Measurements from ENCODE around the gene PCNX2. TPM values are rescaled to one million over a fixed set of nuclear protein-coding genes. Genes with fewer than 3 reads are reported as not detected.
"Not testable (repeated sequence)": the region's sequence is repeated elsewhere in the genome, so short reads cannot be mapped to it uniquely, and the experiment has no call there.

Gene PCNX2
- total RNA-seq, 2 experiments from 2014 or later: 17.6 to 31.7 TPM

DNA sequence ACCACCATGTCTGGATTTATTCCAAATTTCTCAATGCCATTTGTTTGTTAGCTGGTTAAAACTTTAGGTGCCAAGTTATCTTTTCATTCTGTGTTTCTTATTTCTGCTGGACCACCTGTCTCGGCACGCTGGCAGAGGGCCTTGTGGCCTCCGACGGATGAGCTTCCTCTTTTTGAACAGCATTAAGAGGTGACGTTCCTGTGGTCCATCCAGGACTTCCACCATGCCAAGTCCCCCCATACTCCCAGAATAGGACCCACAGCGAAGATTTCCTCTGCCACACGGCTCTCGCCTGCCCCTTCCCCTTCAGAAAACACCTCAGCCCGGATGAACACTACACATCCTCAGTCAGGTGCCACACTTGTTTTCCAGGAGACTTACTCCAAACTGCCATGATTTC is 271.3 kb downstream of the PCNX2 start:
- CTCF ChIA-PET: no interaction called here

DNA sequence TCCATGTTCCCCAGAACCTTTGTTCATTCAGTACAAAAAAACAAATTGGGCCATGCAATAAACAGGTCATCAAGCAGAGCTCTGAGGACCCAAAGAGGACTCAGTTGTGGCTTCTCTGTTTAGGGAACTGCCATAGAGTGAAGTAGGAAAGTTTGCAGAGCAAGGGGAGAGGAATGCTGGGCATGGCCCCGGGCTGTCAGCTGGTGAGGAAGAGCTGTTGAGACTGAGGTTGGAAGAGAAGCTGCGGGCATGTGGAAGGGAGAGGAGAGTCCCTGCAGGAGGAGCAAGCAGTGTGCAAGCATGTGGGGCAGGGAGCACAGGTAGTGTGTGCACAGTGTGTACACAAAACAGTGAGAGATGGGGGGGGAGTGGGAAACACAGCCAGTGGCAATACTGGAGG is 273.3 kb downstream of the PCNX2 start:
- DNase-seq (no peak), ATAC-seq (no peak)
- Mint-ChIP-seq H3K4me1 (peaks cover 2% of the 10 kb centered on the region), H3K27ac (no peak overlapping the region), H3K27me3 (no peaks in the 10 kb centered on the region), H3K36me3 (peaks cover 1% of the 10 kb centered on the region), H3K9me3 (ENCODE audit: low read depth) (no peaks in the 10 kb centered on the region), H3K4me3 (no peak overlapping the region)
- CTCF ChIA-PET: no interaction called here

More for the DNA sequence above, 271.3 kb downstream of the PCNX2 start:
- H3K36me3 Mint-ChIP-seq: no peaks in the 10 kb centered on the region
- H3K4me1 Mint-ChIP-seq: peaks cover 2% of the 10 kb centered on the region
- no peak overlapping the region for H3K27ac Mint-ChIP-seq
- H3K4me3 Mint-ChIP-seq: no peak overlapping the region
- no peaks in the 10 kb centered on the region for H3K9me3 Mint-ChIP-seq (ENCODE audit: low read depth)
- ATAC-seq: no peak
- no peaks in the 10 kb centered on the region for H3K27me3 Mint-ChIP-seq
- DNase-seq: no peak

DNA sequence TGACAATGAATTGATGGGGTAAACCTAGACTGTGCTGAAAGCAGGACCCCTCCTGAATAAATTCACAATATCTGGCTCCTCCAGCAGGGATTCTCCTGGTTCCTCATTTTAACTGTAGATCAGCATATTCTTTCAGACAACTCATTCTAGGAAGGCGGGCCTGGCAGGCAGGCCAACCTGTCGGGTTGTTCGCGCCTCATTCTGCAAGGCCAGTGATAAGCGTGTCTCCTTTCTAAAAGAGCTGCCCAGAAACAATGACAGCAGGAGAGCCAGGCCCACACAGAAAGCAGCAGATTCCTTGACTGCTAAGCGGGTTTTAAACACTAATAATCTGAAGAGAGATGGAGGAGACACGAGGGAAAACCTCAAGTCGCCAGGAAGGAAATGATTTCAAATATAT is 275.1 kb downstream of the PCNX2 start:
- DNase-seq (no peak), ATAC-seq (no peak)
- no peaks in the 10 kb centered on the region for H3K9me3 Mint-ChIP-seq (ENCODE audit: low read depth)
- CTCF ChIA-PET: no interaction called here
- H3K27me3 Mint-ChIP-seq: no peaks in the 10 kb centered on the region
- H3K4me3 Mint-ChIP-seq: no peak overlapping the region
- H3K36me3 Mint-ChIP-seq: peaks cover 3% of the 10 kb centered on the region
- H3K27ac Mint-ChIP-seq: no peak overlapping the region
- peaks cover 10% of the 10 kb centered on the region for H3K4me1 Mint-ChIP-seq

DNA sequence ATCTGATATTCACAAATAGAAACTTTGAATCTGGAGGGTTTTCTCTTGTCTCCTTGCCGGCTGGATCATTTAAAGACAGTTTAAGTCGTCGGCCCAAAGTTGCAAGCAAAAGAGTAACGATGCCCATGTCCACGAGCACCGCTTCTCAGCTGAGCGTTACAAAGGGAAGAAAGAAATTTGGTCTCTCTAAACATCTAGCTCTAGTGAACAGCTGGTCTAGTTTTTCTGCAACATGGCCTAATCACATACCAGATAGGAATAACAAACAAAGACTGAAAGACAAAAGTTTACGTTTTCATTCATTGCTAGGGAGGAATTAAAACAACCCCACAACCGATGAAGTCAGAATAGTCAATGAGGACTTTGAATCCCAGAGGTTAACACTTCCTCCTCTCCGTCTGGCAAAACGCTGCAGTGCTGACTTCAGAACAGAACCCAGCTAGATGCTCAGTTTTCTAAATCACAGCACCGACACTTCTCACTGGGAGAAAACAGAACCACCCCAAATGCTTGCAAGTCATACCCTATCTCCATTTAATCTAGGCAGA is 275.7 kb downstream of the PCNX2 start:
- H3K4me1 Mint-ChIP-seq: peaks cover 10% of the 10 kb centered on the region
- H3K27me3 Mint-ChIP-seq: no peaks in the 10 kb centered on the region
- ATAC-seq: no peak
- H3K27ac Mint-ChIP-seq: no peak overlapping the region
- no peak overlapping the region for H3K4me3 Mint-ChIP-seq
- CTCF ChIA-PET: no interaction called here
- H3K36me3 Mint-ChIP-seq: peaks cover 3% of the 10 kb centered on the region
- no peak for DNase-seq
- H3K9me3 Mint-ChIP-seq (ENCODE audit: low read depth): no peaks in the 10 kb centered on the region

DNA sequence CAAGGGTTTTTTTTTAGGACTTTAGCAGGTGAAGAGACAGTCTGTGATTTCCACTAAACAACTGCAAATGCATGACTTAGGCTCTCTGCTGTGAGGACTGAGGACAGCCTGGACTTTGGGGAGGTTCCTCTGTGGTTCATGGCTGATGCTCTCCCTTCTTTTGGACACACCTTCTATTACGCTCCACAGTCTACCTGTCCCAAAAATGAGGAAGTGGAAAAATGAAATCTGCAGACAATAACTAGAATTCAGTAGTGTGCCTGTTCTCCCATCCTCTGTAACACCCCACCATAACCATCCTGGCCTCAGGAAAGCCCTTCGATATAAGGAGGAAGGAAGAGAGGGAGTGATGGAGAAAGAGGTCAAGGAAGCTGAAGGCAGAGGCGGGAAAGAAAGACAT is 276.4 kb downstream of the PCNX2 start:
- H3K27me3 Mint-ChIP-seq: no peaks in the 10 kb centered on the region
- CTCF ChIA-PET: no interaction called here
- H3K27ac Mint-ChIP-seq: no peak overlapping the region
- H3K9me3 Mint-ChIP-seq (ENCODE audit: low read depth): no peaks in the 10 kb centered on the region
- H3K36me3 Mint-ChIP-seq: peaks cover 6% of the 10 kb centered on the region
- ATAC-seq: no peak
- H3K4me3 Mint-ChIP-seq: no peak overlapping the region
- H3K4me1 Mint-ChIP-seq: peaks cover 10% of the 10 kb centered on the region
- DNase-seq: no peak

DNA sequence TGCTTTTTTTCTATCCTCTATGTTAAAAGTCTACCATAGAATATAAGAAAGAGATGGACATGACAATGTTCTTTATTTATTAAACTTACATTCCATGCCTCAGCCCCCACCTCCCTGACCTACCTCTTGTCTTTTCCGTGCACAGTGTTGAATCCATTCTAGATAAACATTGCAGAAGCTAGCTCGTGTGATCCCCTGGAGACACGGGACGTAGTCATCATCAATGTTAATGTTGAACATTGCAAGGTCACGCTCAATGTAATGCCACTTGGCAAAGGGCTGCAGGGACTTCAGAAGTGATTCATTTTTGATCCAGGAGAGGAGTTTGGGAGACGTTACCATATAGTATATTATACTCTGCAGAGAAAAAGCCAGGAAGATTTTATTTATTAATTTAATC is 278.7 kb downstream of the PCNX2 start:
- H3K9me3 Mint-ChIP-seq (ENCODE audit: low read depth): no peaks in the 10 kb centered on the region
- H3K4me3 Mint-ChIP-seq: no peak overlapping the region
- no peak for ATAC-seq
- no peaks in the 10 kb centered on the region for H3K27me3 Mint-ChIP-seq
- H3K36me3 Mint-ChIP-seq: peaks cover 15% of the 10 kb centered on the region
- H3K4me1 Mint-ChIP-seq: peaks cover 12% of the 10 kb centered on the region
- no peak for DNase-seq
- CTCF ChIA-PET: no interaction called here
- no peak overlapping the region for H3K27ac Mint-ChIP-seq

DNA sequence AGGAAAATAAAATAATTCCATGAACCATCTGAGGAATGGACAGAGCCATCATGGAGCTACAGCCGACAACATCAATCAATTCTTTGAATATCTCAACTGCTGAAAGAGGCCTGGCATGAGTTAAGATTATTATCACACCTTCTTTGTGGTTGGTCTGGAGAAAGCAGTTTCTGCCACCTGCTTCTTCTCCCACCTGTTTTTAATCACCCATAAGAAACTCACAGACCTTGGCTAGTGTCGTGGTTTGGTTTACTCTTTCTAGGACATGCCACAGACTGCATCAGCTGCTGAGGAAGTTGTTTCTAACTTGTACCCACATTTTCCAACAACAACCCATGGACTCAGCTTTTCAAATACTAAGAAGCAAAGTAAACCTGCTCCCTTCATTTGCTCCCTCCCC is 279.6 kb downstream of the PCNX2 start:
- no peak for ATAC-seq
- H3K27ac Mint-ChIP-seq: no peak overlapping the region
- peaks cover 15% of the 10 kb centered on the region for H3K36me3 Mint-ChIP-seq
- CTCF ChIA-PET: no interaction called here
- H3K27me3 Mint-ChIP-seq: no peaks in the 10 kb centered on the region
- no peak overlapping the region for H3K4me3 Mint-ChIP-seq
- H3K9me3 Mint-ChIP-seq (ENCODE audit: low read depth): no peaks in the 10 kb centered on the region
- DNase-seq: no peak
- peaks cover 13% of the 10 kb centered on the region for H3K4me1 Mint-ChIP-seq

DNA sequence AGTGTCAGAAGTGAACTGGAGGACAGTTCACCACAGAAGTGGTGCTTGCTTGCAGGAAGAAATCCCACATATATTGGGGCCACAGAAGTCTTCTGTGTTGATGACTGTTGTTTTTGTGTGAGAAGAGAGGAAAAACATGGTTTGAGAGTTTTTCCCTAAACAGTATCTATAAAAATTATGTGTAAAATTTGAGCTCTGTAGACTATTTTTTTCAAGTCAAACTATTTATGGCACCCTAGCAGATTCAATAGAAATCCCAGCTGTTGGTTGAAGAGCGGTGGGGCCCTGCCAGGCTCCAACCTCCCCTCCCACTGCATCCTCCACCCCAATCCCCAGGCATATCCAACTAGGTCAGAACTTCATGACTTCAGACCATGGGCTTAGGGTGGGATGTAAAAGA is 283.5 kb downstream of the PCNX2 start:
- Mint-ChIP-seq H3K36me3 (peaks cover 14% of the 10 kb centered on the region), H3K9me3 (ENCODE audit: low read depth) (no peaks in the 10 kb centered on the region), H3K27ac (no peak overlapping the region), H3K27me3 (no peaks in the 10 kb centered on the region), H3K4me3 (no peak overlapping the region), H3K4me1 (peaks cover 15% of the 10 kb centered on the region)
- DNase-seq: no peak
- CTCF ChIA-PET: interaction anchor here (0.6 kb wide), 1 partner anchor 195 kb away, joined by 3 read pairs; no protein-coding TSS in a partner anchor
- no peak for ATAC-seq

DNA sequence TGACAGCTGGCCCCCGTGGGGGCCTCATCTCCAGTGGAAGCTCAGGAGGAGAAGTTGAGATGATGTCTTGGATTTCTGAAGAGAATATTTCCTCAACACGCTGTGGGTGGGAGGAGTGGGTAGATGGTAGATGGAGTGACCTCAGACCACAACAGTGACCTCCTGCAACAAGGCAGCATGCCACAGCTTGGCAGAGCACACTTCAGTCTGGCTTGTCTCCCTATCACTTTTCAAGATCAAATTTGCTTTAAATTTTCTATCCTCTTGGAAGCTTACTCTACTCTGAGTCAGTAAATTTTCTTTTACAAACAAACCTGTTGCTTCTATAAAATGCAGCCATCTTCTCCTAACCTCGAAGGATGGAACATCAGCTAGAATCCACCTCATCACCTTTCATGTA is 285.4 kb downstream of the PCNX2 start:
- no peak for ATAC-seq

DNA sequence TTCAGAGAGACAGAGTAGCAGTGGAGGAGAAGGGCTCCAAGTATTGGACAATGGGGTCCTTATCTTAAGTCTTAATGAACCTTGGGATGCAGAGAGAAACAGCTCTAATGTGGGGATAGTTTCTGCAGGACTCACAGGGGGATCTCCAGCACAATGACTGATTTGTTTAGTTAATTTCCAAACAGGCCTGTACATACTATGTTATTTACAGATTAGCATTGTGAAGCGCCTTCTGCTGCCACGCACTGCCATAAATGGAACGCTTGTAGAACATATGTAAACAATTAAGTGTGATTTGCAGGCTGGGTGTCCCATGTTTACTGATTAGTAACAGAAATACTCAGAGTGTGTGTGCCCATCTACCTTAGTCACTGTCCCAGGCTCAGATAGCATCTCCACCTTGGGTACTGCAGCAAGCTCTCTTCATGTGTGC is 289.0 kb downstream of the PCNX2 start:
- Mint-ChIP-seq H3K36me3 (peaks cover 7% of the 10 kb centered on the region), H3K9me3 (ENCODE audit: low read depth) (peaks cover 2% of the 10 kb centered on the region), H3K4me3 (no peak overlapping the region), H3K27ac (no peak overlapping the region), H3K4me1 (peaks cover 2% of the 10 kb centered on the region), H3K27me3 (no peaks in the 10 kb centered on the region)
- DNase-seq: no peak
- no peak for ATAC-seq
- CTCF ChIA-PET: no interaction called here

More for the DNA sequence above, 285.4 kb downstream of the PCNX2 start:
- Mint-ChIP-seq H3K9me3 (ENCODE audit: low read depth) (no peaks in the 10 kb centered on the region), H3K36me3 (peaks cover 12% of the 10 kb centered on the region), H3K4me1 (peaks cover 4% of the 10 kb centered on the region), H3K27ac (no peak overlapping the region), H3K27me3 (no peaks in the 10 kb centered on the region), H3K4me3 (no peak overlapping the region)
- DNase-seq: no peak
- CTCF ChIA-PET: no interaction called here

DNA sequence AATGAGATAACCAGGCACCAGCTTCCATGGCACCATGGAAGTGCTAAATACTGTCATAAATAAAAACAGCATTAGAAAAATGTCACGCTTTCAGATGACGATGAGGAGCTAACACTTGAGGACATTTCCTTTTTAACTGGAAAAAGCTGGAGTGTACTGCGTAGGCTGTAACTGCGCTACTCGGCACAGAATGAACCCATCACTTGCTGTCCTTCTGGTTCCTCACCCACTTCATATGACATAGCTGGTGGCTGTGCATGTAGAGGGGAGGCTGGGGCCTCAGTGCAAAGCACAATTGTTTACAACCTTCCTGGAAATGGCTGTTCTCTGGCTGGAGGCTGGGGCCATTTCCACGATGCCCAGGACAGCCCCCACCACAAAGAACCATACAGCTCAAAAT is 289.4 kb downstream of the PCNX2 start:
- CTCF ChIA-PET: no interaction called here

DNA sequence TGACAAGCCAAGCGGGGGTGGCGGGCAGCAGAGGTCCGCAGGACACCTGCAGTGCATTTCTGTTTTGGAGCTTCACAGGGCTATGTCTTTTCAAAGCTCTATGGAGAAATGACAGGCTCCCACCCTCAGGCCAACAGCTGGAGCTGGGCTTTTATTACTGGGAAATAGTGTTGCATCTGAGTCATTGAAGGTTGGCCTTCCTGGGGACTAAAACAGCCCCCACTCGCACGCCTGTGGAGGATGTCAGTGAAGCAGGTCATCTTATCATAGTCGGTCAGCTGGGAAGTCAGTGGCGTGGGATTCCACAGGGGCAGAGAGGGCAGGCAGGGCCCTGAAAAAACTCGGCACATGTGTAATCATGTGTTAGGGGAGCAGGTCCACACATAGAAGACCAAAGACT is 289.8 kb downstream of the PCNX2 start:
- Mint-ChIP-seq H3K9me3 (ENCODE audit: low read depth) (peaks cover 2% of the 10 kb centered on the region), H3K27ac (no peak overlapping the region), H3K36me3 (peaks cover 8% of the 10 kb centered on the region), H3K4me1 (peaks cover 2% of the 10 kb centered on the region), H3K4me3 (no peak overlapping the region), H3K27me3 (no peaks in the 10 kb centered on the region)
- CTCF ChIA-PET: no interaction called here
- DNase-seq (no peak), ATAC-seq (no peak)

More for the DNA sequence above, 289.4 kb downstream of the PCNX2 start:
- no peaks in the 10 kb centered on the region for H3K27me3 Mint-ChIP-seq
- no peak for DNase-seq
- ATAC-seq: no peak
- H3K9me3 Mint-ChIP-seq (ENCODE audit: low read depth): peaks cover 2% of the 10 kb centered on the region
- H3K36me3 Mint-ChIP-seq: peaks cover 7% of the 10 kb centered on the region
- H3K4me1 Mint-ChIP-seq: peaks cover 2% of the 10 kb centered on the region
- no peak overlapping the region for H3K27ac Mint-ChIP-seq
- H3K4me3 Mint-ChIP-seq: no peak overlapping the region

DNA sequence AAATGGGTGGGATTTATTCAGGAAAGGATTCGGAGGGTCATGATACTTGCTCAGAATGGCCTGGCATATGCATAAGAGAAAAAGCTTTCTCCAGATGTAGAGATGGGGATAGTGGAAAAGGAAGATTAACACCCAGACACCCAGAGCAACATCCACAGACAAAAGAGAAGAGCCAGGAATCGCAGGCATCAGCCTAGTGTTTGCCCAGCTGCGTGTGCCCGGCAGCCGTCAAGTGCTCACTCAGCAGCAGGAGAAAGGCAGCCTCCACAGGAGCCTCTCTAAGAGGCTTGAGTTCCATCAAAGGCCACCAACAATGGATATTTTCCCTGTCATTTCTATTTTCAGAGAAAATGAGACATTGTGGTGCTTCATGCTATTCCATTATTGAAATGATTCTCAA is 290.4 kb downstream of the PCNX2 start:
- no peak overlapping the region for H3K27ac Mint-ChIP-seq
- DNase-seq (no peak), ATAC-seq (no peak)
- H3K4me3 Mint-ChIP-seq: no peak overlapping the region
- no peaks in the 10 kb centered on the region for H3K4me1 Mint-ChIP-seq
- H3K27me3 Mint-ChIP-seq: no peaks in the 10 kb centered on the region
- H3K9me3 Mint-ChIP-seq (ENCODE audit: low read depth): peaks cover 2% of the 10 kb centered on the region
- CTCF ChIA-PET: no interaction called here
- H3K36me3 Mint-ChIP-seq: peaks cover 12% of the 10 kb centered on the region

DNA sequence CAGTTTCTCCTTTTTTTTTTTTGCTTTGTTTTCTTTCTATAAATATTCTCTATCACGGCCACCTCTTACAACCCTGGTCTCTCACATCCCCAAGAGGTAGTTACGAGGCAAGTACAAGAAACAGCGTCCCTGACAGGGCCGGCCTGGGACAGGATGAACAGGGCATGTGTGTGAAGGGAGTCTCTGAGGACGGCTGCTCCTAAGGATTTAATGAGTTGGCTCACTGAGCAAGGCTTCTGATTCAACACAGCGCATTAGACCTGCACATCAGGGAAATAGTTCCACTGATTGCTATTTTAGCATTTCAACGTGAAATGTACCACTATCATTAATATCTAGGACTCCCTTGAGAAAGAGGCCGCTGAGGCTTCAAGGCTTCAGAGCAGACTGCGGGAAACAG is 291.1 kb downstream of the PCNX2 start:
- Mint-ChIP-seq H3K27ac (no peak overlapping the region), H3K4me3 (no peak overlapping the region), H3K27me3 (no peaks in the 10 kb centered on the region), H3K36me3 (peaks cover 19% of the 10 kb centered on the region), H3K9me3 (ENCODE audit: low read depth) (peaks cover 2% of the 10 kb centered on the region), H3K4me1 (no peaks in the 10 kb centered on the region)
- DNase-seq (no peak), ATAC-seq (no peak)
- CTCF ChIA-PET: no interaction called here

DNA sequence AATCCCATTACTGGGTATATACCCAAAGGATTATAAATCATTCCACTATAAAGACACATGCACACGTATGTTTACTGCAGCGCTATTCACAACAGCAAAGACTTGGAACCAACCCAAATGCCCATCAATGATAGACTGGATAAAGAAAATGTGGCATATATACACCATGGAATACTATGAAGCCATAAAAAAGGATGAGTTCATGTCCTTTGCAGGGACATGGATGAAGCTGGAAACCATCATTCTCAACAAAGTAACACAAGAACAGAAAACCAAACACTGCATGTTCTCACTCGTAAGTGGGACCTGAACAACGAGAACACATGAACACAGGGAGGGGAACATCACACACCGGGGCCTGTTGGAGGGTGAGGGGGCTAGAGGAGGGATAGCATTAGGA is 291.9 kb downstream of the PCNX2 start:
- DNase-seq; H3K27ac Mint-ChIP-seq; ATAC-seq; H3K4me1 Mint-ChIP-seq; CTCF ChIA-PET; H3K27me3 Mint-ChIP-seq; H3K4me3 Mint-ChIP-seq; H3K9me3 Mint-ChIP-seq (ENCODE audit: low read depth): not testable (repeated sequence)
- peaks cover 21% of the 10 kb centered on the region for H3K36me3 Mint-ChIP-seq
